ENCODE results near the gene TRAPPC2.
A peak's percentile ranks its signal among the peaks of the same experiment; 100 is the strongest.
"Not testable (repeated sequence)": the region's sequence is repeated elsewhere in the genome, so short reads cannot be mapped to it uniquely, and the experiment has no call there.

TRAPPC2 gene

DNA sequence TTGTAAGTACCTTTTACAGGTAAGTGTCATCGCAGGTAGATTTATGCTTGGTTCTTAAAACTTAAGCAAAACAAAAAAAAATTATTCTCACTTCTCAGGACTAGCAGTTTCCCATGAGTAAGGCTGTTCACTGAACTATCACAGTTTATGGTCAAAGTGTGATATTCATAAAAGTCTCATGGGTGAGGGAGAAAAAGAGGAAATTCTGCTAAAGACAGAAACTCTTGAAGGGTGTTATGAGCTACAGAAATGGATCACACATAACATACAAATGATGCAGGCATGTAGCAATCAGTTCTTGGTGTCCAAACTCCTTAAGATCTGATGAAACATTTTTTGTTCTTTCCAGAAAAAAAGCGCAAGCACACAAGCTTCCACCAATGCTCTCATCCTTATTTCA lies 37.0 kb downstream of the TRAPPC2 start:
- DNase-seq = no peak

DNA sequence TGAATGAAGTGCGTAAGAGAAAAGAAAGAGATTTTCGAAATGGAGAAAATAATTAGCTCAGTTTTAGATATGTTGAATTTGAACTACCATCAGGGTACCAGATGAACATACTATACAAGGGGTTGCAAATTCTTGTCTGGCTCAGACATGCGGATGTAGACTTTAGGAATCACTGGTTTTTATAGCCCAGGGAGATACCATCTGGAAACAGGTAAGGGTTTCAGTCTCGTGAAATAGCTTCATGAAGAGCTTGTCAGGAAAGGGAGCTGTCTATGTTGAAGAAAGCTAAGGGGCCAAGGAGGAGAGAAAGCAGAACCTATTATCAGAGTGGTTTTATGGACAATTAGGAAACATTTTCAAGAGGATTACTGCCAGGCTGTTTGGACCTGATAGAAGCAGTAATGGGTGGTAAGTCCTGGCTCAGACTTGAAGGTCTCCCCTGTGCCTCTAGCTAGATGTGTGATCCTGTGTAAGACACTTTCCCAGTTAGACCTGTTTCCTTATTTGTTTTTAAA lies 38.8 kb downstream of the TRAPPC2 start:
- no peak for DNase-seq

DNA sequence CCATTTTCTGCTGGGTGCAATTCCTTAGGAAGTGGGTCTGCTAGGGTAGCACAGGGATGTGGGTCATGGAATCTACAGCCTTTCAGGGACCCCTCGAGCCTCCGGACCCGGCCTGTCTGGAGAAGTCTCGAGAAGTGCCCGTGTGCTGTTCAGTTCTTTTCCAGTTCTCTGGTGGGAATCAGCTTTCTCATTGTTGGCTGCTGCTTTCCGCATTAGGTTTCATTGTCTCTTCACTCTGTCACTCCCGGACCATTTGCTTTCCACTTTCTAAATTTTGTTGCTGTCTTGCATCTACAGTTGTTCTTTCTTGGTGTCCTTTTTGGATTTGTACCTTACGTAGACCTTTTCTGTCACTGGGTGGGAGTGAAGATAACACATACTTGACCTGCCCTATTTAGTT lies 39.4 kb downstream of the TRAPPC2 start:
- DNase-seq = no peak

DNA sequence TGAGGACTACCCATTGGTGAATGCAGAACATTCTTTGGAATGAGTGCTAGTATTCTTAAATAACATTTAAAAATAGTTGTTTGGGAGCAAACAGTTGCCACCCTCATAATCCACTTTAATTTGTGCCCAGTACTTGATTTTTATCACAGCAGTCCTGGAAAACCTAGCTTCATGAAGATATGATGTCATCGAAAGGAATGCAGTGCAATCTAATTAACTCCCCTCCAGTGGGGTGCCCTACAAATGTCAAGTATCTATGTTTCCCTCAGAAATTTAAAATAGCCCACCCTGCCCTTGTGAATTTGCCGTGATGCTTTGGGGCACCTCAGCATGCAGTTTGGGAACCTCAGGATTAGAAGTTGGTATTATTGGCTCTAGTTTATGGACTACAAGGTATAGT lies 40.1 kb downstream of the TRAPPC2 start:
- no peak for DNase-seq

DNA sequence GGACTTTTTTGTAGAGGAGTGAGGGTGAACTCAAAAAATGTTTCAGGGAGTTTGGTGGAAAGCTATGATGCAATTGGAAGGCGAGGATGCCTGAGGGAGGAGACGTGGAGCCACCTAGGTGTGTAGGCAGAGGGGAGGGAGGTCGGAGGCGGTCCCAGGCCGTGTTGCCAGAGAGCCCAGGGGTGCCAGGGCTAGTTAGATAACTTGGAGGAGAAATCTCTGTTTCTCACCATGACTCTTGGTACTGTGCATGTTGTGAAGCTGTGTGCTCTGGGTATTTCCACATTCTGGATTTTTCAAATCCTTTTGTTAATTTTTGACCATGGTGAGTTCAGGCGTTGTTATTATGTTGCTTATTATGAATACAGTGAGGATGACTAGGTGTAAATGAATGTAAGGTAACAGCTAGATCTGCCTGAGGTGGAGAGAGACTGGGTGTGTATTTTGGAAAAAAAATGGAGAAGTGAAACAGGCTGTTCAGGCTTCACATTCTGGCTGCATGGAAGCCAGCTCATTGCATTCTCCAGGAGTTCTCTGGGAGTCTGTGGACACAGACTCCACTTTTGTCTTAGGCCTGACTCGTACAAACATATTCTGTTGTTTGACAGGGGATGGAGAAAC lies 41.0 kb downstream of the TRAPPC2 start:
- DNase-seq = no peak

DNA sequence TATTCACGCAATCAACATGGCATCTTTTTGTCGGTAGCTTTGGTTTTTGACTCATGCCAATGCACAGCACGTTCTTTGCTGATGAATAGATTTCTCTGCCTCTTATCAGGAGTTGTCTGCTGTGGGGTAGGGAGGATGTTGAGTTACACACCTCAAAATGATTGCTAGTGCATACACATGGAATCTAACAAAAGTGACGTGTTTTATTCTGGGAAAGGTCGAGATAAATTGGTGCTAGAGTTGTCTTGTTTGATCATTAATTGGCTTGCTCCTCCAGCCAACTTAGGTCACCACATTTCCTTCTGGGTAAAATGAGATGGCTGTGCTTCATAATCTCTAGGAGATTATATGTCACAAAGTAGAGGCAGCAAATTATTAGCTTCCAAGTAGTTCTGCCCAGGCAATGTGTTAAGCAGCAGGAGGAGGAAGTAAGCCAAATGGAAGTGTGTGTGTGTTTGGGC lies 41.6 kb downstream of the TRAPPC2 start:
- DNase-seq = no peak

DNA sequence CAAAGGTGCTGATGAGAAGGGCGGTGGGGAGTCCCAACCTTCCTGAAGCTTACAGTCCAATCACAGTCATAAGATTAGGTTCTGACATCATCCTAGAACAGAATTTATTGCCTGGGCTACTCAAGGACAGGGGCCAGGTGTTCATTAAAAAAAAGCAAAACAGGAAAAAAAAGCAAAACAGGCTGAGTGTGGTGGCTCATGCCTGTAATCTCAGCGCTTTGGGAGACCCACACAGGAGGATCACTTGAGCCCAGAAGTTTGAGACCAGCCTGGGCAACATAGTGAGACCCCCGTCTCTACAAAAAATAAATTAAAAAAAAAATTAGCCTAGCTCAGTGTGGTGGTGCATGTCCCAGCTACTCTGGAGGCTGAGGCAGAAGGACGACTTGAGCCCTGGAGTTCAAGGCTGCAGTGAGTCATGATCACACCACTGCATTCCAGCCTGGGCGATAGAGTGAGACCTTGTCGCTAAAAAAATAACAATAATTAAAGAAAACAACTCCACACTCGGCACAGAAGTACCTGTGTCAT lies 42.5 kb downstream of the TRAPPC2 start:
- no peak for DNase-seq

DNA sequence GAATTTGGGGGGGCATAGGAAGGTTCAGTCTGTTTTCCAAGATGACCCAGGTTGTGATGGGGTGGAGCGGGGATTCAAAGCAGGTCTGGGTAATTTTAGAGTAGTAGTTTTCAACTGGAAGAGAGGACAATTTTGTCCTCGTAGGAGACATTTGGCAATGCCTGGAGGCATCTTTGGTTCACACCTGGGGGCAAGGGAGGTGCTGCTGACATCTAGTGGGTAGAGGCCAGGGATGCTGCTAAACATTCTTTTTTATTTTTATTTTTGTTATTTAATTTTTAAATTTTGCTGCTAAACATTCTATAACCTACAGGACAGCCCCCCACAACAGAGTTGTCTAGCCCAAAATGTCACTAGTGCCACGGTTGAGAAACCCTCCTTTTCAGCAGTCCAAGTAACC lies 43.6 kb downstream of the TRAPPC2 start:
- no peak for DNase-seq

DNA sequence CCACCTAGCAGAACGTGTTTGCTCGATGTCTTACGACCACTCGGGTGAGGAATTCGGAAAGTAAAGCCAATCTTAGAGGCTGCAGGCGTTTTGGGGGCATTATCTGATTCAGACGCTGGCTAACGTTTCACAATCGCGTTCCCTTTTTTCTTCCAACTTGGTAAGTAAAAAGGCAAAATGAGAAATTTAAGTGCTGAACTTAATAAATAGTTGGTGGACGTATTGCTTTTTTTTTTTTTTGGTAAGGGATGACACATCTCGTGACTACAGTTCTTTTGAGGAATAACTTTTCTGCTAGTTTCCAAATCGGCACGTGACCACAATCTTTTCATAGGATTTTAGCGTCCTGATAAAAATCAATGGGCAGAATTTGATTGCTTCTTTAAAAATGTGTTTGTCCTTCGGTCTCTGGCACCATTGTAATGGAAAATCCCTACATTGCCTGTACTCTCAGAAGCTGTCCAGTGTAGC lies 44.6 kb downstream of the TRAPPC2 start:
- DNase-seq = no peak

DNA sequence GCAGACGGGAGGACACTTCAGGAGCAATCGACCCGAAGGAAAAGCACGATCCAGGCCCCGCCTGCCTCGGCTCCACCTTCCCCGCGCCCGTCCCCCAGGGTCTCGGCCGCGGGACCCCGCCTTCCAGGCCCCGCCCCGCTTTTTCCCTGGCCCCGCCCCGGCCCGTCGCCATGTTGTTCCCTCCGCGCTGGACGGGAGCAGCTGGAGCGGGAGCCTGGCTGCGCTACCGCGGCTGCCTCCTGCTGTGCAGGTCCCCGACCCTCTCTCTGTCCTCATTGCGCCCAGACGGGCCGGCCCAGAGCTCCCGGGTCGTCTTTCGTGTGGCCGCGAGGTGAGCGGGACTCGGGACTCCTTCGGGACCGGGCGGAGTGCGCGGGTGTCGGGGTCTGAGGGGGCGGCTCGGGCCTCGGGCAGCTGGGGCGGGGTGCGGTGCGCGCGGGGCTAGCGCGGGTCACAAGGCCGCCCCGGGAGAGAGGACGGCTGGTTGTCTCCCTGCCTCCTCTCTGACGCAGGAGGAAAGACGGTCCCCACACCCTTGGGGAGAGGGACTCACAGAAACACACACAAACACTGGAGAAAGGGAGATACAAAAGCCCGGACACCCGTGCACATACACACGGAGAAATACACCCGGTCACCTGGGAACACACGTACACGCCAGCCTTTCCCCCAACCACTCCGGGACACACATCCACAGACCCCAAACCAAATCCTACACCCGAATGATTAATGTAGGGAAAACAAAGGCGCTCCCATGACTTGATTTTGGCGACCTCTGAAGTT lies 45.3 kb downstream of the TRAPPC2 start, which contains the start of gene RAB9A:
Gene RAB9A, plus strand, starts transcription at position 171 of the 783 bp plus-strand sequence. CDS start 19,619 bp downstream, outside the sequence.
- peak; percentile 4 for DNase-seq

DNA sequence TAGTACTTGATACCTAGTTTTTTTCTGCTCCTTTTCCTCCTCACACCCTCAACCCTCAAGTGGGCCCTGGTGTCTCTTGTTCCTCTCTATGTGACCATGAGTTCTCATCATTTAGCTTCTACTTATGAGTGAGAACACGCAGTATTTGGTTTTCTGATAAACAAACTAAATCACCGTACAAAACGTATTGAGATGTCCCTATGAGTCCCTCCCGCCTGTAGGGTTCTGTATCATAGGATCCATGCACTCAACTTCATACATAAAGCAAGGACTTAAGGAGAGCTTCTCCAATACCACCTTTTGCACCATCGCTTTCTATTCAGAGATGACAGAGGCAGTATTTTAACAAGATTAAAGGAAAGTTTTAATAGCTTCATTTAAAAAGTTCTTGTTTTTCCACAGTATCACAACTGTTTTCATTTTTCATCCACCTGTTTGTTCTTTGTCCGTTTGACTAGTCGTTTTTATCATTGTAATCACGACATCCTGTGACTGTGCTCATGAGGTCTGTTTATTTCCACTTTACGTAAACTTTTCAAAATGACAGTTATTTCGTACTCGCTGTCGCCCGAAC lies 45.9 kb downstream of the TRAPPC2 start:
- no peak for DNase-seq

DNA sequence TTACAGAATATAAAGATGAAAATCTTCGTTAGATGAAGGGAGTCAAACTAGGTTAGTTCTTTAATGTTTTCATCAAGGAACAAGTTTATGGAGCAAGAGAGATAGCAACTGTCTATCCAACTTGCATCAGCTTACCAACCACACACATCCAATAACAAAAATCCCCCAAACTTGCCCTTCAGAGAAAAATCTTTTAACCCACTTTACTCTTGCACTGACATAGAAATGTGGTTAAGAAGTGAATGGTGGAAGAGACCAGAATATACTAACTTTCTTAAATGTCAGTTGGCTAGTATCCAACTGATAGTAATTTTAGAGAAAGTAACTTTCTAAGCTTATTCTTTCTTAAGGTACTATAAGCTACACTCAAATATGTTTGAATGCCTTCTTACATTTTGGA lies 47.2 kb downstream of the TRAPPC2 start:
- DNase-seq = no peak

DNA sequence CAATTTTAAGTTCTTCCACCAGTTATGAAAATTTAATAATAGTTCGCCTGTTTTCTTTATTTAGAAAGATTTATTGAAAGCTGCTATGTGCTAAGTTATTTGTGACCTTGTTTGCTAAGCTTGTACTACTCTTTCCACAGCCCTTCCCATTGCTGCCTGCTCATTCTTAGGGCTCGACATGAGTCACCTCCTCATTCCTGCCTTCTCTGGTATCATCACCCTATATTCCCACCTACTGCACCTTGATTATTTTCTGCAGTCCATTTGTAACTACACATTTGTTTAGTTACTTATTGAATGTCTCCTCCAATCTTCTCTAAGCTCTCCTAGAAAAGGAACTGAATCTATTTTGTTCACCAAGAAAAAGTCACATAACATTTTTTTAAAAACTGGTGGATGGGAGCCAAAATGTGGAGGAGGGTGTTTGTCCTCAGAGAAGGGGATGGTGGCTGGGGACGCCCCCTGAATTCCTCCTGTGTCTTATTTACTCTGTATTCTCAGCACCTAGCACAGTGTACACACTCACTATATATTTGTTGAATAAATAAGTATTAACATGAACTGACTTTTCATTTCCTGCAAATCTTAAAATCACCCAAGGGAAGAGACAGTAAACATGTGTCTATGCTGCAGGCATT lies 49.2 kb downstream of the TRAPPC2 start:
- DNase-seq = no peak

DNA sequence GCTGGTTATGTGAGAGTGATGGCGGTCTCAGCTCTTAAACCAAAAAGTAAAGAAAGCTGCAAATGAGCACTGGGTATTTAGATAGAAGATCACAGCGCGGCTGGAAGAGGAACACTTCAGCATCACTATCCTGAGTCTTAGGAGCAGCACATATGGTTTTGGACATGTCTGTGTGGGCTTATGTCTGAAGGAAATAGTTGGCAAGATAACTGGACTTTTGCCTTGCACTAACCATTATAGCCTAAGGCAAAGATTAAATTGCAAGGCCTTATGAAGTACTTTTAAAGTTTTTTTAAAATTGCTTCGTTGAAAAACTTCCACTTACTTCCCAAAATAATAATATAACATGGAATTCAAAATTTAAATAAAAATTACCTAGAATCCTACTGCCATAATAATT lies 50.1 kb downstream of the TRAPPC2 start:
- DNase-seq = no peak

DNA sequence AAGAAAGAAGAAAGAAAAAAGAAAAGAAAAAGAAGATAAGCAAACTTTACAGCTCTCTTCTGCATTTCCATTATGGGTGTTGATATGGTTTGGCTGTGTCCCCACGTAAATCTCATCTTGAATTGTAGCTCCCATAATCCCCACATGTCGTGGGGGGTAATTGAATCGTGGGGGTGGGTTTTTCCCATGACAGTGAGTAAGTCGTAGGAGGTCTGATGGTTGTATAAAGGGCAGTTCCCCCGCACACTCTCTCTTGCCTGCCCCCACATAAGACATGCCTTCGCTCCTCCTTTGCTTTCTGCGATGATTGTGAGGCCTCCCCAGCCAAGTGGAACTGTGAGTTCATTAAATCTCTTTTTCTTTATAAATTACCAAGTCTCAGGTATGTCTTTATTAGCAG lies 52.8 kb downstream of the TRAPPC2 start:
- no peak for DNase-seq

DNA sequence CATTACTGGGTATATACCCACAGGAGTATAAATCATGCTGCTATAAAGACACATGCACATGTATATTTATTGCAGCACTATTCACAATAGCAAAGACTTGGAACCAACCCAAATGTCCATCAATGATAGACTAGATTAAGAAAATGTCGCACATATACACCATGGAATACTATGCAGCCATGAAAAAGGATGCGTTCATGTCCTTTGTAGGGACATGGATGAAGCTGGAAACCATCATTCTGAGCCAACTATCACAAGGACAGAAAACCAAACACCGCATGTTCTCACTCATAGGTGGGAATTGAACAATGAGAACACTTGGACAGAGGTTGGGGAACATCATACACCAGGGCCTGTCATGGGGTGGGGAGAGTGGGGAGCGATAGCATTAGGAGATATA lies 54.7 kb downstream of the TRAPPC2 start:
- not testable (repeated sequence) for DNase-seq

DNA sequence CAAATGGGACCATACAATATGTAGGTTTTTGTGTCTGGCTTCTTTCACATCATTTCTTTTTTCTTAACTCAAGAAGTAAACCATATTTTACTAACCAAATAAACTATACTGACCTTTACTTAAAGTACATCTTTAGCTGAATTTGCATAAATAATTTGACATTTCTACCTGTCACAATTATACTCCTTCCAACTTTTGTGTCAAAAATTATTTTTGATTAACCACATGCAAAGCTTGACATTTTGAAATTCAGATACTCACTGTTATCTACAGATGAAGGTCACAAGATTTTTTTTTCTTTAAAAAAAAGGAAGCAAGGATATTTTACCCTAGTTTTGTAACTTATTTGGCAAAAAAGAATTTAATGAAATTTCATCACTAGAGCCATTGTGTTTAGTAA lies 57.5 kb downstream of the TRAPPC2 start:
- DNase-seq = no peak

DNA sequence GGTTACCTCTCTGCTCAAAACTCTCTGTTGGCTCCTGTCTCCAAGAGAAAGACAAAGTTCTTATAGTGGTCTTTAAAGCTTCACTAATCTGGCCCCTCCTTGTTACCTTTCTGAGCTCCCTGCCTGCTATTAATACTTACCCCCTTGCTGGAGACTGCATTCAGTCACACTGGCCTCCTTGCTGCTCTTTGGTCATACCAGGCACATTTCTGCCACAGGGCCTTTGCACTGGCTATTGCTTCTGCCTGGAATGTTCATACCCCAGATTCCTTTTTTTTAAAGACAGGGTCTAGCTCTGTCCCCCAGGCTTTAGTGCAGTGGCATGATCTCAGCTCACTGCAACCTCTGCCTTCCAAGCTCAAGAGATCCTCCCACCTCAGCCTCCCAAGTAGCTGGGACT lies 61.4 kb downstream of the TRAPPC2 start:
- DNase-seq = no peak

DNA sequence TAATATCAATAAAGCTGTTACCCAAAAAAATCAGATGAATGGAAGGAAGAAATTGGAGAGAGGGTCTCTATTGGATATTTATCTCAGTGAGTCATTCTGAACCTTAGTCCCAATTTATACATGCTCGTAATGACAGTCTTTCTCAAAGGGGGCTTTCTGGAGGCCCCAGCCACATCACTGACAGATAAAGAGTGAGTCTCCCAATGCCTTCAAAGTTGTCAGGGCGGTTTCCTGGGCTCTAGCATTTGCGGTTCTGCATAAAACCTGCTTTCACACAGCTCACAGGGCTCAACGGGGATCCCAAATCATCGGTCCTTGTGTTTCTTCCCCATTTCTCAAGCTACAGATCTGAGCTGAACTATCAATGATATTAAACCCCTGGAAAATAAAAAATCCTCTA lies 64.2 kb downstream of the TRAPPC2 start:
- no peak for DNase-seq

DNA sequence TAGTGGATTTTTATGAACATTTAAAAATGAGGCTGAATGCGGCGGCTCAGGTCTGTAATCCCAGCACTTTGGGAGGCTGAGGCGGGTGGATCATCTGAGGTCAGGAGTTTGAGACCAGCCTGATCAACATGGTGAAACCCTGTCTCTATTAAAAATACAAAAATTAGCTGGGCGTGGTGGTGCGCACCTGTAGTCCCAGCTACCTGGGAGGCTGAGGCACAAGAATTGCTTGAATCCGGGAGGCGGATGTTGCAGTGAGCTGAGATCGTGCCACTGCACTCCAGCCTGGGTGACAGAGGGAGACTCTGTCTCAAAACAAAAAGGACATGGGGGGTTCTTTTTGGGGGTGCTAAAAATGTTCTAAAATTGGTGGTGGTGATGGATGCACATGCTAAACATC lies 64.7 kb downstream of the TRAPPC2 start:
- DNase-seq = not testable (repeated sequence)

DNA sequence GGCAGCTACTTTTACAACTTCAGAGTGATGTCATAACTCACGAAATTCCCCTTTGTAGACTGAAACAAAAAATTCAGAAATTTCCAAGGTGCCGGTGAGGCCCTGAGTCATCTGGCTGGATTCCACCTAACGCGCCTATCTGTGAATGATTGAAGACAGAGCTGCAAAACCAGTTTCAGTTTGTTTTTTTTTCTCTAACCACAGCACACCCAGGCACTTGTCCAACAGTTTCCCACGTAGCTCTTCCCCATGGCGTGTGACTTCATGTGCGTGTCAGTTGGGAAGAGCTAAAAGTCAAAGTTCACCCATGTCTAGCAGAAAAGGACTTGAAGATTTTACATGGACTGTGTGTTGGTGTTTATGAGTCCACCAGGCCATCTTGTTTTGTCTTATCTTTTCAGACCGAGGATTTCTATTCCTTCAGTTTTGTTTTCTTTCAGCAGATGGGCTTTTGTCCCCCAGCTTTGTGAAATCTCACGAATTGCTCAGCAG lies 65.1 kb downstream of the TRAPPC2 start:
- no peak for DNase-seq

DNA sequence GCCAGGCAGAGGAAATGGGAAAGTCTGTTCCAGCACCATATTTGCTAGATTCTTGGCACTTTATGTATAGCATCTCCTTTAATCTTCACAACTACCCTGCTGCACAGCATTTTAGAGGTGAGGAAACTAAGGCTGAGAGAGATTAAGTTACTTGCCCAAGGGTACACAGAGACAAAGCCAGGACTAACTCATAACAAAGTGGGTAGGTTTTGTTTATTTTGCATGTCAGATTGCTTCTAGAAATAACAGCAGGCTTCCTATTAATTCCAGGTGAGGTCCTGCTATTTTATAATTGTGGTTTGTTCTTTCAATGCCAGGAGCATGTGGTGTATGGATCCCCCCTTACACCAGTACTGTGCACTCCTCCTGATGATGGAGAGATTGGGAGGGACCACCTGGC lies 66.5 kb downstream of the TRAPPC2 start:
- DNase-seq = no peak

DNA sequence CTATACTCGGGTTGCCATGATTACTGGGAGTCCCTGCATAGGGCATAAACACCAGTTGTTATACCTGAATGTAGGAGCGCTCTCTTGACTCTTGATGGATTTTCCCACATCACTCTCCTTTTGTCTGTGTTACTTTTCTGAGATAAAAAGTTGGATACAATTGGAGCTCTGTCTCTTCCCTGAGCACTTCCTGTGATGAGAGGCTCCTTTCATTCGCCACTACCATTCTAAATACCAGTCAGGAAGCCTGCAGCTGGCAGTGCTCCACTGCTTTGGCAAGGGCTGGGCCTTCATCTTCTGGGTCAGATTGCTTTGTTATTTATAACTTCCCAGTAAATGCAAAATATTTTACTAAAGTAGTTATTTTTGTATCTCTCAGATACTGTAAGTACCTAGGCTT lies 67.6 kb downstream of the TRAPPC2 start:
- DNase-seq = no peak
